H9 (cell line): ENCODE results near the gene SERINC3. TPM values are rescaled to one million over a fixed set of nuclear protein-coding genes. Genes with fewer than 3 reads are reported as not detected.

Experiments
- DNase-seq: peaks from one replicate; pipeline ENCODE4 v3.0.0-alpha.2; 2017
- H2AFZ ChIP-seq: one replicate; pipeline ENCODE4 v1.6.1; 2013; ENCODE audit warnings: mild to moderate bottlenecking, low read length, control low read depth, moderate library complexity
- H2AK5ac ChIP-seq: 2 replicates; pipeline ENCODE4 v1.6.1; 2013; ENCODE audit warnings: low read length, control low read depth, mixed read lengths; ENCODE audit not compliant: insufficient read length
- H2BK120ac ChIP-seq: one replicate; pipeline ENCODE4 v1.6.1; 2013; ENCODE audit warnings: low read depth, mild to moderate bottlenecking, low read length, control low read depth, inconsistent platforms; ENCODE audit not compliant: poor library complexity, severe bottlenecking
- H2BK12ac ChIP-seq: 2 replicates; pipeline ENCODE4 v1.6.1; 2013; ENCODE audit warnings: low read length, control low read depth, mixed read lengths, low read depth; ENCODE audit not compliant: insufficient read length
- H2BK15ac ChIP-seq: 2 replicates; pipeline ENCODE4 v1.6.1; 2013; ENCODE audit warnings: low read depth, low read length, control low read depth
- H2BK20ac ChIP-seq: one replicate; pipeline ENCODE4 v1.6.1; 2013; ENCODE audit warnings: low read depth, mild to moderate bottlenecking, low read length, control low read depth, inconsistent platforms; ENCODE audit not compliant: poor library complexity, severe bottlenecking
- H2BK5ac ChIP-seq: 2 replicates; pipeline ENCODE4 v1.6.1; 2013; ENCODE audit warnings: low read length, control low read depth, mixed read lengths; ENCODE audit not compliant: insufficient read length
- H3K14ac ChIP-seq: 2 replicates; pipeline ENCODE4 v1.6.1; 2013; ENCODE audit warnings: low read length, control low read depth; ENCODE audit not compliant: insufficient read depth
- H3K18ac ChIP-seq: 2 replicates; pipeline ENCODE4 v1.6.1; 2013; ENCODE audit warnings: low read depth, mild to moderate bottlenecking, mixed read lengths, low read length, control low read depth; ENCODE audit not compliant: insufficient read length
- H3K23ac ChIP-seq: 2 replicates; pipeline ENCODE4 v1.6.1; 2013; ENCODE audit warnings: low read length, control low read depth, mixed read lengths, low read depth; ENCODE audit not compliant: insufficient read length
- H3K23me2 ChIP-seq: 2 replicates; pipeline ENCODE4 v1.6.1; 2013; ENCODE audit warnings: low read depth, mild to moderate bottlenecking, mixed read lengths, low read length, control low read depth; ENCODE audit not compliant: insufficient read length, poor library complexity, severe bottlenecking
- H3K27ac ChIP-seq: 2 replicates; pipeline ENCODE4 v1.5.1; 2013; ENCODE audit warnings: low read length, control low read depth, mixed read lengths, low read depth; ENCODE audit not compliant: insufficient read length
- H3K27me3 ChIP-seq: 2 replicates; pipeline ENCODE4 v1.6.1; 2013; ENCODE audit warnings: low read length, control low read depth, inconsistent platforms; ENCODE audit not compliant: insufficient read depth
- H3K4ac ChIP-seq: 2 replicates; pipeline ENCODE4 v1.6.1; 2013; ENCODE audit warnings: low read depth, mild to moderate bottlenecking, control low read depth, inconsistent platforms, low read length, moderate library complexity
- H3K4me1 ChIP-seq: 2 replicates; pipeline ENCODE4 v1.6.1; 2013; ENCODE audit warnings: low read length, control low read depth, inconsistent platforms; ENCODE audit not compliant: insufficient read depth
- H3K4me2 ChIP-seq: 2 replicates; pipeline ENCODE4 v1.6.1; 2013; ENCODE audit warnings: low read length, control low read depth, mixed read lengths; ENCODE audit not compliant: insufficient read length, insufficient read depth
- H3K56ac ChIP-seq: 2 replicates; pipeline ENCODE4 v1.6.1; 2013; ENCODE audit warnings: low read depth, mild to moderate bottlenecking, mixed read lengths, low read length, control low read depth; ENCODE audit not compliant: insufficient read length
- H3K79me1 ChIP-seq: 2 replicates; pipeline ENCODE4 v1.6.1; 2013; ENCODE audit warnings: low read depth, mild to moderate bottlenecking, moderate library complexity, low read length, control low read depth, inconsistent platforms; ENCODE audit not compliant: insufficient read depth, poor library complexity, severe bottlenecking
- H3K79me2 ChIP-seq: 2 replicates; pipeline ENCODE4 v1.6.1; 2013; ENCODE audit warnings: low read length, control low read depth, inconsistent platforms; ENCODE audit not compliant: insufficient read depth
- H3K9ac ChIP-seq: 2 replicates; pipeline ENCODE4 v1.6.1; 2013; ENCODE audit warnings: low read length, control low read depth, mixed read lengths; ENCODE audit not compliant: insufficient read length; ENCODE audit errors: extremely low read depth
- H3K9me3 ChIP-seq: one replicate; pipeline ENCODE4 v1.6.1; 2013; ENCODE audit warnings: low read depth, low read length, inconsistent platforms; ENCODE audit not compliant: control insufficient read depth
- H3T11ph ChIP-seq: one replicate; pipeline ENCODE4 v1.6.1; 2013; ENCODE audit warnings: mild to moderate bottlenecking, low read length, control low read depth, inconsistent platforms
- H4K20me1 ChIP-seq: one replicate; pipeline ENCODE4 v1.6.1; 2013; ENCODE audit not compliant: control insufficient read depth, insufficient read length, insufficient read depth
- H4K5ac ChIP-seq: 2 replicates; pipeline ENCODE4 v1.6.1; 2013; ENCODE audit warnings: low read depth, mild to moderate bottlenecking, mixed read lengths, low read length, control low read depth; ENCODE audit not compliant: insufficient read length
- H4K8ac ChIP-seq: replicated peaks from 2 replicates; pipeline ENCODE4 v1.6.1; 2013; ENCODE audit warnings: low read length, control low read depth, mixed read lengths, low read depth; ENCODE audit not compliant: insufficient read length
- H4K91ac ChIP-seq: 2 replicates; pipeline ENCODE4 v1.6.1; 2013; ENCODE audit warnings: low read depth, mild to moderate bottlenecking, moderate library complexity, mixed read lengths, low read length, control low read depth; ENCODE audit not compliant: insufficient read length
- H3K27ac Mint-ChIP-seq, 3 experiments: 2 replicates in 2 of 3; 3 replicates in 1 of 3; pipeline ENCODE4 v1.8.0; 2020 to 2021; ENCODE audit warnings: mixed read lengths in 3 of 3, mild to moderate bottlenecking in 1 of 3, moderate library complexity in 1 of 3
- H3K27me3 Mint-ChIP-seq: 2 replicates; pipeline ENCODE4 v1.8.0; 2021; ENCODE audit warnings: low read depth, mild to moderate bottlenecking, moderate library complexity, mixed read lengths
- H3K36me3 Mint-ChIP-seq, 3 experiments: 2 replicates in 2 of 3; 3 replicates in 1 of 3; pipeline ENCODE4 v1.8.0; 2020 to 2021; ENCODE audit warnings: low read depth in 3 of 3, mixed read lengths in 3 of 3; ENCODE audit not compliant: insufficient read depth in 1 of 3
- H3K4me1 Mint-ChIP-seq, 2 experiments: 2 replicates each; pipeline ENCODE4 v1.8.0; 2020; ENCODE audit warnings: mixed read lengths in 2 of 2
- H3K4me3 Mint-ChIP-seq, 2 experiments: 2 replicates in 1 of 2; 3 replicates in 1 of 2; pipeline ENCODE4 v1.8.0; 2020 to 2021; ENCODE audit warnings: mild to moderate bottlenecking in 2 of 2, mixed read lengths in 2 of 2, moderate library complexity in 1 of 2
- H3K9me3 Mint-ChIP-seq, 2 experiments: 2 replicates in 1 of 2; 3 replicates in 1 of 2; pipeline ENCODE4 v1.8.0; 2020; ENCODE audit warnings: mild to moderate bottlenecking in 2 of 2, mixed read lengths in 2 of 2, moderate library complexity in 1 of 2
- CTCF ChIP-seq: fragments of 200-600 bp; sonication (generic); conservative IDR thresholded peaks from 3 replicates; pipeline ENCODE4 v1.8.0; 2021; ENCODE audit warnings: antibody characterized with exemption, mild to moderate bottlenecking
- WGBS: extraction: QIAGEN DNeasy Blood & Tissue Kit; methylation state at CpG from one replicate; pipeline ENCODE4 v1.1.7; 2013; ENCODE audit warnings: missing lambda C conversion rate, low lambda C conversion rate, mixed read lengths; ENCODE audit not compliant: insufficient read length; ENCODE audit errors: extremely low coverage; 5-methylcytosine and 5-hydroxymethylcytosine counted together
- total RNA-seq: library from RNA; stranded (reverse); gene quantifications from 2 replicates; pipeline ENCODE4 v1.2.1, GENCODE V29; 2021

SERINC3 gene
- total RNA-seq, 1 experiment from 2014 or later = 41.5 TPM

- no peak overlapping the region for H4K8ac ChIP-seq
- H2BK12ac ChIP-seq = no peak overlapping the region
- H2AK5ac ChIP-seq = no peak overlapping the region
- H2BK5ac ChIP-seq = no peak overlapping the region
- TF ChIP-seq CTCF = no peak
- Mint-ChIP-seq H3K36me3 (no peaks in the 10 kb centered on the region), H3K27ac (peak overlapping the region in 2 of 3 experiments; percentile 3 to 65; a peak in 3 of 7 replicates), H3K27me3 (no peaks in the 10 kb centered on the region), H3K4me1 (peaks cover 4 to 6% of the 10 kb centered on the region in 2 experiments), H3K4me3 (no peak overlapping the region), H3K9me3 (no peaks in the 10 kb centered on the region)
- H3K23ac ChIP-seq = no peak overlapping the region
- H2BK120ac ChIP-seq = no peak overlapping the region
- no peak overlapping the region for H2BK20ac ChIP-seq
- no peak overlapping the region for H3K18ac ChIP-seq
- H3K56ac ChIP-seq = no peak overlapping the region
- H3K4ac ChIP-seq = no peak overlapping the region
- H3K79me1 ChIP-seq = no peaks in the 10 kb centered on the region
- DNase-seq = no peak
- no peak overlapping the region for H2AFZ ChIP-seq
- no peak overlapping the region for H3K27ac ChIP-seq
- WGBS = no CpG with 5 or more reads among the region's 6 CpGs
- no peaks in the 10 kb centered on the region for H3K9me3 ChIP-seq
- no peak overlapping the region for H3K14ac ChIP-seq
- H4K20me1 ChIP-seq = no peaks in the 10 kb centered on the region
- H3K23me2 ChIP-seq = no peaks in the 10 kb centered on the region
- H3K79me2 ChIP-seq = 0 out of 2 replicates have a peak, but pooled peaks cover 2% of the 10 kb centered on the region
- H3K4me2 ChIP-seq = no peak overlapping the region
- H4K5ac ChIP-seq = no peak overlapping the region
- no peak overlapping the region for H2BK15ac ChIP-seq
- no peak overlapping the region for H3T11ph ChIP-seq
- H4K91ac ChIP-seq = no peak overlapping the region
- no peak overlapping the region for H3K9ac ChIP-seq
- H3K27me3 ChIP-seq = no peaks in the 10 kb centered on the region
- H3K4me1 ChIP-seq = no peaks in the 10 kb centered on the region; the same call in 1 of the 2 replicates
These were observed 19.0 kb upstream of the SERINC3 start for GRCh38 chr20:44540834-44541233.
